ENCODE data around the gene MINK1. TPM values are rescaled to one million over a fixed set of nuclear protein-coding genes. Genes with fewer than 3 reads are reported as not detected.

MINK1 gene
- 100 to 1,000 TPM; 102 to 112 TPM for total RNA-seq

GRCh38 chr17:4833178-4833940 lies at the start of gene MINK1:
Gene MINK1, plus strand, starts transcription at chr17:4833340. Its CDS starts 244 bp downstream, at chr17:4833584.

GRCh38 chr17:4786106-4786511 lies 47.0 kb upstream of the MINK1 start, which contains the start of gene VMO1:
Gene VMO1, minus strand, starts transcription at chr17:4786364. Its CDS starts 12 bp downstream, at chr17:4786352.

GRCh38 chr17:4788807-4789700 lies 44.1 kb upstream of the MINK1 start, which contains the start of gene GLTPD2:
Gene GLTPD2, plus strand, starts transcription at chr17:4788964. Its CDS starts 48 bp downstream, at chr17:4789012.

DNA sequence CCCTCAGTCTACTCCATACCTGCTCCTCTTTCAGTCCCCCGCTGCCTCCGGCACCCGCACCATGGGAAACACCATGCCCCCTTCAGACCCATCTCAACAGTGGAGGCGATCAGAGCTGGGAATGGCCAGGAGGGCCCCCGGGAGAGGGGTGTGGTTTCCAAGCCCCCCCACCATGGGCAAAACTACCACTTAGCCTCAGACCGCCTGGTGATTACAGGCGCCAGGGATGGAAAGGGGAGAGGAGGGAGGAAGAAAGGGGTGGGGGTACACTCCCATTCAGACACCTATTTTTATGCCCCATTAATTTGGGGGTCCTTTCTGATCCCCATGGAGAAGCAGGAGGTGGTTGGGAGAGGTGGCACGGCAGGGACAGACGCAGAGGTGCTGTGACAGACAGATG lies 30.9 kb upstream of the MINK1 start, which contains the start of gene C17orf114:
Gene C17orf114 (minus strand): TSS at position 101 of the 400 bp plus-strand sequence.

GRCh38 chr17:4806777-4807604 lies 26.1 kb upstream of the MINK1 start, which contains the start of gene PLD2:
Gene PLD2, plus strand, starts transcription at chr17:4807152. Its CDS starts 621 bp downstream, at chr17:4807773.

DNA sequence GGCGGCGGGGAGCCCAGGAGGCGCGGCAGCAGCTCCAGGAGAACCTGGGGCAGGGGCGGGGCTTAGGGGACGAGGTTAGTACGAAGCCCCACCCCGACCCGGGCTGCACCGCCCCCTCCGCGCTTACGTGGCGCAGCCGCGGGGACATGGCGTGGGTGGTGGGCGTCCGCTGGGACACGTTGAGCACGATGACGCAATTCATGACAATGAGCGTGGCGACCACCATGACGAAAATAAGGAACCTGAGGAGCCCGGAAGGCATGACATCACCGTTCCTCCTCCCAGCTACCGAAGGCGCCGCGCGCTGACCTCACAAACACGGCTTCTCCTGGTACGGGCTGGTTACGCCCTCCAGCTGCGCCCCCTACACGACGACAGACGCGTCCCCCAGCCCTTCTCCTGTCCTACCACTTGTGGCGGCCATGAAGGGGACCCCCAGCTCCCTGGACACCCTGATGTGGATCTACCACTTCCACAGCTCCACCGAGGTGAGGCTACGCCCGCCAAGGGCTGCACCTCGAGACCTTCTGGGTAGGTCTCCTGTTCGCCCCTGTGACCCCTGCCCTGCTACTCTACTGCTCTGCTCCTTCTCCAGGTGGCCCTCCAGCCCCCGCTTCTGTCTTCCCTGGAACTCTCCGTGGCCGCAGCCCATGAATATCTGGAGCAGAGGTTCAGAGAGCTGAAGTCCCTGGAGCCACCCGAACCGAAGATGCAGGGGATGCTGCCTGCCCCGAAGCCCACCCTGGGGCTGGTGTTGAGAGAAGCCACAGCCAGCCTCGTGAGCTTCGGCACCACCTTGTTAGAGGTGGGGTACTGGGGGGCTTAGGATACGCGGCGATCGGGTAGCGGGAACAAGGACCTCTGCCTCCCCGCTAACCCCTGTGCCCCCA lies 66.4 kb downstream of the MINK1 start, which contains the start of gene C17orf107:
Gene C17orf107 (plus strand): TSS at position 196 of the 890 bp plus-strand sequence. CDS start 227 bp downstream, at position 423.

DNA sequence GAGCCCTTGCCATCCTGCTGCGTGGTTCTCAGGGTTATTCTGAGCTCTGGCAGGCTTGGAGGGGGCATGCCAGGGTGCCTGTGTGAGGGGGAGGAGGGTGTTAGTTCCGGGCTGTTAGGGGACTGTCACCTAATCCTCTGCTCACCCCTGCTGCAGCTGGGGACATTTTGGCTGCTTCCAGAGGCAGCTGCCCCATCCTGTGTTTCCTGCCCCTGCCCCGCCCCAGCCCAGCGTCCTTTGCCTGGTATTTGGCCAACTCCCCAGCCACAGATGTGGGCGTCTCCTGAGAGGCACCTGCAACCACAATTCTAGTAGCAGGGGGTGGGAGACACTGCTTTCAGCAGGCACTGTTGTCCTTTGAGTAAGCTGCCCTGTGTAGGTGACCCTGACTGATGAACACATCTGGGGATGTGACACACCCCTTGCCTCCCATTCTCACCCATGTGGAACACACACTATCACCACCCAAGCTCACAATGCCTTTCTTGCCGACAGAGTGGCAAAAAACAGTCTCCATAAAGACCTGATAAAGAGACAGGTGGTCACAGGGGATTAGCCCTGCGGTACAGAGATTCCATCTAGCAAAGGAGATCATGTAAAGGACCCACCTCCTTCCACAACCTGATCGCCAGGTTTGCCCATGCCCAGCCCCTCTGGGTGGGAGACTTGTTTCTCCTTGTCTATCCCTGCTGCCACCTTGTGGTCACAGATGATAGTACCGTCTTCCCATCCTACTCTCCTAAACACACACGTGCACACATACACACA lies 70.1 kb downstream of the MINK1 start, which contains the start of gene CHRNE:
Gene CHRNE (minus strand): TSS at position 48 of the 768 bp plus-strand sequence. CDS start 35 bp downstream, at position 13.

GRCh38 chr17:4931963-4932362 lies 98.8 kb downstream of the MINK1 start, which contains the start of gene GP1BA:
Gene GP1BA, plus strand, starts transcription at chr17:4932277. Its CDS starts 328 bp downstream, at chr17:4932605.

DNA sequence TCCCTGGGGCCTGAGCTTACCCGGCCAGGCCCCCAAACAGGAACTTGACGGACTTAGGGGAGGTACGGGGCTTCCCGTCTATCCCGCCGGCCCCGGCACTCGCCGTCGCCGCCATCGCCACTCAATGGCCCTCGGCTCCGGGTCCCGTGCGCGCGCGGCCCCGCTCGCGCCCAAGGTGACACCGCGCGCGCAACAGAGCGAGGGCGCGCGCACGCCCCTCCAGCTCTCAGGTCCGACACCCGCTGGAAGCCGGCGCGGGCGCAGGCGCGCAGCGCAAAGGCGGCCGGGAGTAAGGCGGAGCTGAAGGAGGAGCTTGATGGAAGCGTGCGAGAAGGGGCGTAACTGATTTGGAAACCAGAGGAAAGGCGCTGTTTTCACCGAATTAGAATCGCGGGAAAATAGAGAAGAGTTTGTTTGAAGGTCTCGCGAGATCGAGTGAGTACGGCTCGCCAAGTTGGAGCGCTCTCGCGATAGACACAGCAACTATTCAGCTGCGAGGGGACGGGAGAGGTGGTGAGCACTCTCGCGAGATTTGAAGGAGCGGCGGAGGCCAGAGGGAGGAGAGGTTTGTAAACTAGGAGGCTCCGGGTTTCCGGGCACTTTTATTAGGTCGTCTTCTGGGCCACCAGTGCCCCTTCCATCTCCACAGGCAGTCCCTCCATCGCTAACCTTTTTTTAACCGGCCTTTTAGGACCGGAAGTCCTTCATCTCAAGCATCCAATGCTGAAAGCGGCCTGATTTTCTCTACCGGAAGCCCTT lies 106.8 kb downstream of the MINK1 start, which contains the start of the genes RNF167 and SLC25A11:
Gene RNF167 (plus strand): TSS at position 473 of the 759 bp plus-strand sequence. CDS start 642 bp downstream, outside the sequence.
Gene SLC25A11 (minus strand): TSS at position 251 of the 759 bp plus-strand sequence. CDS start 136 bp downstream, at position 115.

Other genes starting within 250 kb of the MINK1 start
- not detected for gene SMTNL2, start 248.8 kb upstream of the MINK1 start, total RNA-seq
- gene ALOX15, start 191.7 kb upstream of the MINK1 start, total RNA-seq = not detected
- 10 to 100 TPM; 59.5 to 66.0 TPM for gene PELP1, start 129.2 kb upstream of the MINK1 start, total RNA-seq
- 100 to 1,000 TPM; 320 to 339 TPM for gene ARRB2, start 122.7 kb upstream of the MINK1 start, total RNA-seq
- 10 to 100 TPM; 24.6 to 27.4 TPM for gene MED11, start 101.9 kb upstream of the MINK1 start, total RNA-seq
- under 1 TPM; 0.19 to 0.25 TPM for gene ZMYND15, start 93.5 kb upstream of the MINK1 start, total RNA-seq
- gene CXCL16, start 93.4 kb upstream of the MINK1 start, total RNA-seq = 1 to 10 TPM; 1.6 TPM
- not detected for gene TM4SF5, start 61.5 kb upstream of the MINK1 start, total RNA-seq
- not detected for gene VMO1, start 47.0 kb upstream of the MINK1 start, total RNA-seq
- gene GLTPD2, start 44.4 kb upstream of the MINK1 start, total RNA-seq = not detected
- 10 to 100 TPM; 94.7 to 95.7 TPM for gene PSMB6, start 37.2 kb upstream of the MINK1 start, total RNA-seq
- gene PLD2, start 26.2 kb upstream of the MINK1 start, total RNA-seq = 10 to 100 TPM; 17.9 to 21.9 TPM
- under 1 TPM; 0.48 to 0.68 TPM for gene C17orf107, start 66.2 kb downstream of the MINK1 start, total RNA-seq
- under 1 TPM in 1 of 2 experiments, not detected in 1; 0.23 TPM for gene CHRNE, start 69.8 kb downstream of the MINK1 start, total RNA-seq
- not detected for gene GP1BA, start 98.9 kb downstream of the MINK1 start, total RNA-seq
- 10 to 100 TPM; 62.3 to 64.3 TPM for gene SLC25A11, start 106.7 kb downstream of the MINK1 start, total RNA-seq
- gene RNF167, start 106.9 kb downstream of the MINK1 start, total RNA-seq = 100 to 1,000 TPM; 191 TPM
- 1,000 to 10,000 TPM; 2,036 to 2,067 TPM for gene PFN1, start 115.2 kb downstream of the MINK1 start, total RNA-seq
- 10 to 100 TPM; 43.9 to 56.2 TPM for gene ENO3, start 117.8 kb downstream of the MINK1 start, total RNA-seq
- 10 to 100 TPM; 50.5 to 56.4 TPM for gene SPAG7, start 134.5 kb downstream of the MINK1 start, total RNA-seq
- gene CAMTA2, start 154.3 kb downstream of the MINK1 start, total RNA-seq = 10 to 100 TPM; 54.4 to 58.6 TPM
- under 1 TPM; 0.15 to 0.26 TPM for gene INCA1, start 164.2 kb downstream of the MINK1 start, total RNA-seq
- gene KIF1C, start 164.6 kb downstream of the MINK1 start, total RNA-seq = 10 to 100 TPM; 35.2 to 36.6 TPM
- under 1 TPM; 0.51 to 0.58 TPM for gene SLC52A1, start 202.1 kb downstream of the MINK1 start, total RNA-seq
- gene ZFP3, start 245.1 kb downstream of the MINK1 start, total RNA-seq = 1 to 10 TPM; 7.0 to 7.5 TPM

Data from activated naive CD4-positive, alpha-beta T cell treated with anti-CD3 and anti-CD28 coated beads, Interleukin-2, amount 10 ng/mL, durations not matched to agents 5 hours and 36 hours (primary cell).